Stimulated activated CD8-positive, alpha-beta memory T cell treated with anti-CD3 and anti-CD28 coated beads, Interleukin-15, amount 100 ng/mL, for 48 hours (primary cell): ENCODE results near the gene EMX2.

Source experiments
- DNase-seq, 2 donors: peaks; one replicate each; pipeline ENCODE4 v3.0.0-alpha.2; 2020; ENCODE audit warnings: low read depth in 2 of 2

The EMX2 gene

DNA sequence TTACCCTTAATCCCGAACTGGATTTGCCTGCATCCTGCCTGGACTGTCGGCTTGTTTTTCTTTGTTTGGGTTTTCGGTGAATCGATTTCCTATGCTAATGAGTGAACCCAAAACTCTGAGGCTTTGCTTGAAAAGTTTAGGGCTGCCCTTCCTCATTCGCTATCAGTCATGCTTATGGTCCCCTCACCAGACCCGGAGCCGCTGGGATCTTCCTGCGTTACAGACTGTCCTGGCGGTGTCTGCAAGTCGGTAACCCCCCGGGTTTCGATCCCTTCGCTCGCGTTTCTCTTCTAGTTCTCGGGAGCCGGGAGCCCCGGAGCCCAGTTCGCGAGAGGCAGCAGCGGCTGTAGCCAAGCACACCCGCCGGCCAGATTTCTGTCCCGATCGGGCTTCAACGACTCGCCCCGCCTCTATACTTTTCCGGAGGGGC is 2.2 kb downstream of the EMX2 start:
- no peak for DNase-seq

DNA sequence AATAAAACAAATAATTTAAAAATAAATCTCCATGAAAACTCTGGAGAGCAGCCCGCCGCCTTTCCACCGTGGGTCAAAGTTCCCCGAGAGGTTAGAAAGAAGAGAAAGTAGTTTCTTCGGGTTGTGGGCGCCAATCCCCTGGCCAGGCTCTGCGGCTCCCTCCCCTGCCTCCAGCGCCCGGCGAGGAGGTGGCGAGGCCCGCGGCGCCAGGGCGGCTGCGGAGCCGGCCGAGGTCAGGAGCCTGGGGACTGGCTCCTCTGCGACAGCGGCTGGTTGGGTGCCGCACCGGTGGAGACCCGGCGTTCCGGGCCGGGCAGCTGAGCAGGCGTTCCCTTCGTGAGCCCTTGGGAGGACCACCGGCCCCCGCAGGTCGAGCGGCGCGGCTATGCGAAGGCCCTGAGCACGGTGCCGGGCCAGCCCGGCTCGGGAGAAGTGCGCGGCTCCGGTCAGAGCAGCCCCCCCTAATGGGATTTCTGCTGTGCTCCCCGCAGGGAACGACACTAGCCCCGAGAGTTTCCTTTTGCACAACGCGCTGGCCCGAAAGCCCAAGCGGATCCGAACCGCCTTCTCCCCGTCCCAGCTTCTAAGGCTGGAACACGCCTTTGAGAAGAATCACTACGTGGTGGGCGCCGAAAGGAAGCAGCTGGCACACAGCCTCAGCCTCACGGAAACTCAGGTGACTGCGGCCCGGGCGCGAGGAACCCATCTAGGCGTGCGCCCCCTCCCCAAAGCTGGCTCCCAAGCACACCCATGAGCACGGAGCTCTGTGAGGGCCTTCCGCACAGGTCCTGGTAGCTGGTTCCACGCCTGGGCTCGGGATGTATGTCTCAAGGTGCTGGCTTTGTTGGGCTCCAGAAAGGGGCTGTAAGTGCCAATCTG is 2.8 kb downstream of the EMX2 start:
- no peak for DNase-seq

DNA sequence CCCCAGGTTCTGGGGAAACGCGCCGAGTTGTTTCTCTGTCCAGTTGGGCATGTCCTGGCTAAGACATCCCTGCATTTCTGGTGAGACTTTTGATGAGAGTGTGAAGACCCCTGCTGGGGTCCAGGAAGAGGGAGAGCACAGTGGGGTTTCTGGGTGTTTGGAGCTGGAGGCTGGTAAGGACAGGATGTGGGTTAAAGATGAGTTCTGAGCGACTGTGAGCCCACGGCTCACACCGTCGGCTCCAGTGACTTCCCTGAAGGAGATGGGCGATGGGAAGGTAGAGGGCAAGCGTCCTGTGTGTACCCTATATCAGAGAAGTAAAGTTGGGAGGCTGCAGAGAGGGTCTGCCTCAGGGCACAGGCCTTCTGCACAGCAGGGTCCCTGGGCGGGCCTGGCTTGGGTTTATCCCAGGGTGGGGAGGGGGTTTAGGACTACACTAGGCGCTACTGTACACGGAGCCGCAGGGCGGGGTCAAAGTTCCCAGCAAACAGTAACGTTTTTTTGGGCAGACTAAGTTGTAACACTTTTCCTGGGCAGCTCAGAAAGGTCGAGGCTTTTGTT is 3.6 kb downstream of the EMX2 start:
- DNase-seq, result no peak

DNA sequence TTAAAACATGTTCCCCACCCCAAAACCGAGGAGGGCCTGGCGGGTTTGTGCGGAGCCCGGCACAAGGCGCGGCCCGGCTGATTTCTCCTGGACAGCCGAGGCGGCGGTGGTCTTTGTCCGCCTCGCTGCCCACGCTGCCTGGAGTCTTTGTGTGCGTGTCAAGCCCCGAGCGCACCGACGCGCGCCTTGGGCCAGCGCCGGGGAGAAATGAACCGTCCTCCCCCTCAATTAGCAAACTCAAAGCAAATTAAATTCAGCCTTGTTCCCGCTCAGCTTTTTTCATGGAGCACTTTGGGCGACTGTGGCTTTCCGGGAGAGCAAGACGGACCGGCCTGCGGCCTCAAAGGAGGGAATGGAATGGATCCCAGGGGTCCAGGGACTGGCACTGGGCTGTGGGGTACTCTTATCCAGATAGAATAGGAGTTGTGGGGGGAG is 4.1 kb downstream of the EMX2 start:
- DNase-seq, result no peak

DNA sequence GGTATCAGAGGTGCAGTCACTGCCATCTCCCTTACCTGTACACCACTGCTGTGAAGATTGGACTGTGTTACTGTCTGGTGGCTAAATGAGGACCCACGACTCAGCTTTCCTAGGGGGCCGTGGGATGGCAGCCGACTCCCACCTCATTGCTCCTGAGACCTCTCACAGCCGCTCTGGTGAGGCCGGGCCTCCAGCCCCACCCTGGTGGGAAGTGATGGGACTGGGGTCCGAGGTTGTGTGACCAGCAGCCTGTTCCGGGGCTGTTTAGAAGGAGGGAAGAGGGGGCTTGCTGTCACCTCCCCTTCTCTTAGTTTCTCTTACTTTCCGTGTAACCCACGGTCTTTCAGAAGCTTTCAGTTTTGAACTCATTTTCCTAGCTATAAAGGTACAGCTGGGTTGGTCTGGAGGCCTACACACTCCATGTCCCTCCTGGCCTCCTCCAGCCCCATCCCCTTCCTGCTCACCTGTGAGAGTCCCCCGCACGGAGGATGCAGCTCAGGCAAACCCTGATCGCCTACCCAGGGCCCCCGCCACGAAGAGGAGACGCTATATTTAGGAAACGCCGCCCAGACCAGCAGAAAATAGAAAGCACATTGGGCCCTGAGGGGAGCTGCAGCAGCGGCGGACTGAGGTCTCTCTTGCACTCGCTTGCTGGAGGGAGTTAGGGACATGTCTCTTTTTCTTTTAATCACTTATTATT is 4.6 kb downstream of the EMX2 start:
- DNase-seq, result no peak

DNA sequence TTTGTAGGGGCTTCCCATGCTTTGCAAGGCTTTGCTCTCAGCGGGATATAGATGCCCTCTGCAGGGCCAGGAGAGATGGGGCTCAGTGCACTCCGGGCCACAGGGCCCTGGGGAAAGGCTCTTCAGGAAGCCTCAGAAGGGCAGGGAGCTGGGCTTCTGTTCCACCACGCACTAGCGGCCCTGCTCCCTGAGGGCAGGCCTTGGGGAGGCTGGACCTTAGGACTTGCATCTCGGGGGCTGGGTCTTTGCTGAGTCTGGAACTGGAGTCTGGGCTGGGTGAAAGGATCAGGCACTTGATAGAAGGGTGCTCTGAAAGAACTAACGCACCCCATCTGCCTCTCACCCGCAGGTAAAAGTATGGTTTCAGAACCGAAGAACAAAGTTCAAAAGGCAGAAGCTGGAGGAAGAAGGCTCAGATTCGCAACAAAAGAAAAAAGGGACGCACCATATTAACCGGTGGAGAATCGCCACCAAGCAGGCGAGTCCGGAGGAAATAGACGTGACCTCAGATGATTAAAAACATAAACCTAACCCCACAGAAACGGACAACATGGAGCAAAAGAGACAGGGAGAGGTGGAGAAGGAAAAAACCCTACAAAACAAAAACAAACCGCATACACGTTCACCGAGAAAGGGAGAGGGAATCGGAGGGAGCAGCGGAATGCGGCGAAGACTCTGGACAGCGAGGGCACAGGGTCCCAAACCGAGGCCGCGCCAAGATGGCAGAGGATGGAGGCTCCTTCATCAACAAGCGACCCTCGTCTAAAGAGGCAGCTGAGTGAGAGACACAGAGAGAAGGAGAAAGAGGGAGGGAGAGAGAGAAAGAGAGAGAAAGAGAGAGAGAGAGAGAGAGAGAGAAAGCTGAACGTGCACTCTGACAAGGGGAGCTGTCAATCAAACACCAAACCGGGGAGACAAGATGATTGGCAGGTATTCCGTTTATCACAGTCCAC is 5.4 kb downstream of the EMX2 start:
- no peak for DNase-seq

DNA sequence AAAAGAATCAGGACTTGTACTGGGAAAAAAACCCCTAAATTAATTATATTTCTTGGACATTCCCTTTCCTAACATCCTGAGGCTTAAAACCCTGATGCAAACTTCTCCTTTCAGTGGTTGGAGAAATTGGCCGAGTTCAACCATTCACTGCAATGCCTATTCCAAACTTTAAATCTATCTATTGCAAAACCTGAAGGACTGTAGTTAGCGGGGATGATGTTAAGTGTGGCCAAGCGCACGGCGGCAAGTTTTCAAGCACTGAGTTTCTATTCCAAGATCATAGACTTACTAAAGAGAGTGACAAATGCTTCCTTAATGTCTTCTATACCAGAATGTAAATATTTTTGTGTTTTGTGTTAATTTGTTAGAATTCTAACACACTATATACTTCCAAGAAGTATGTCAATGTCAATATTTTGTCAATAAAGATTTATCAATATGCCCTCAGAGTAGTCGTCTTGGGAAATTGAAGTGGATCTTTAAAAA is 6.6 kb downstream of the EMX2 start:
- DNase-seq, result no peak

DNA sequence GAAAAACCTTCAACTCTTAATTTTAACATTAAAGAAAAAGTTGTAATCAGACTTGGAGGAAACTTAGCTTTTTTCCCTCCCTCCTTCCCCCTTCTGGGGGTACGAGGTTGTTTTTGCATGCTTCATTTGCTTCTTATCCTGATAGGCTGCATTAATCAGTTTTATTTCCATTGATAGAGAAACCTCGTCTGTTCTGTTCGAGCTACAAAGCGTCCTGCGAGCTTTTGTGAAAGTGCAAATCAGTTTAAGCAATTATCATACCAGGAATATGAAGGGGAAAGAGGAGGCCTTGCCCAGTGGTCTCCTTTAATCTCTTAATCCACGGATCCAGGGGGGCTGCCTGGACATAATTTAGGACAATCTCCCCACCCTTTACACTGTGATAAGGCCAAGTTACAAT is 7.5 kb downstream of the EMX2 start:
- no peak for DNase-seq

DNA sequence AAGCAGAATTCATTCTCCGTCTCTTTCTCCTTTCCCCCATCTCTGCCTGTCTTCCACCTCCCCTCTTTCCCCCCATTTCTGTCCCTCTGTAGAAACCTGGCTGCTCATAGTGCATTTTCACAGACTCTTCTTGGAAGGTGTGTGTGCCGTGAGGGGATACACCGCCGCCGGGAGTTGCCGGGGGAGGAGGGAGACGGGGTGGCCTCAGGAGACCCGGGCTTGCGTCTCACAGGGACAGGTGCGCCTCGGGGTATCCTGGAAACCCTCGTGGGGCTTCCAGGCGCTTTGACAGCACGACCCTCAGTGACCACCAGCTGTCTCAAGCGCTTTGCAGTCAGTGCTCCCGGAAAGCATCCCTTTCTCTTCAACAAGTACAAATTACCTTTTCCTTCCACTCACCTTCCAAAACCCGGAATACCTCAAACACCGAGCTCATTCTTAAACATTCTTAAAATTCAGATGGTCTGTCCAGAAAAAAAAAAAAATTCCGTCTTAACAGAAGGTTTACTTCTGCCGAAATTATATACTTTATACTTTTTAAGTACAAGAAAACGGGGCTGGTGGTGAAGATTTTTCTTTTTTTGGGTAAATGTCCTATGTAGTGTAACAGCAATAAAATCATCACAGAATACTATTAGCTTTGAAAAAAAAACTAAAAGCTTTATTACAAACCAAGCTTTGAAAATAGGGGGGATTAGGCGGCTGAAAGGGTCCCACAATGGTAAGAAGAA is 8.2 kb downstream of the EMX2 start:
- DNase-seq, result no peak

DNA sequence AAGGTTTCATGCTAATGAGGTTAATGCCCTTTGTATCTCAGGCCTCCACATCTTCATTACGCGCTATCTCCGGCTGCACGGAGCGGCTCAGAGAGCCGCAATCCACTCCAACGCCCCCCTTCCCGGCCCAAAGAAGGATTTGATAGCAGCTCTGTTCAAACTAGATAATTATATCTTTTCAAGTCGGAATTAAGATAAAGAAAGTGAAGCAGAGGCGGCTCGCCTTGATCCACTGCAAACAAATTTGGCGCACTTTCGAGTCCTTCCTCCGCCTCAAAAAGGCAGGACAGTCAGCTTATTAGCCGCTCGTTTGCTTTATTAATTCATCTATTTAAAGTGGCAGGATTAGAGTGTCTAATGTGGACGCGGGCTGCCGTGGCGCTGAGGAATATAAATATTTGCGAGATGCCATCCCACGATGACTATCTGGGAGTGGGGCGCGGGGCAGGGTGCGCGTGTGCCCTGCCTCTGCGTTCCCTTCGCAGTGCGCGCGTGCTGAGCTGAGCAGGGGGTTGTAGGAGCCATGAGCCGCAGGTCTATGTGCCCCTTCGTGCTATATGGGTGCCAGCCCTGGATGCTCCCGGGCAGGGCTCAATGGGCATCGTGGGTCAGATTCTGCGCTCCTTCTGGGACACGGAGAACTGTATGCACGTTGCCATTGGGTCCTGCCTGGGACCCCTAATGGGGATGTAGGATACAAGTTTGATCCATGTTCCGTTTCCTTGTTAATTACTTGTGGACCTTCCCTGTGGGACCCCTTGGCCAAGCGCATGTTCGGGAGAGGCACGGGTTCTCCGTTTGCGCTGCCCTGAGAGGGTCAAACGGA is 9.0 kb downstream of the EMX2 start:
- DNase-seq, result no peak

DNA sequence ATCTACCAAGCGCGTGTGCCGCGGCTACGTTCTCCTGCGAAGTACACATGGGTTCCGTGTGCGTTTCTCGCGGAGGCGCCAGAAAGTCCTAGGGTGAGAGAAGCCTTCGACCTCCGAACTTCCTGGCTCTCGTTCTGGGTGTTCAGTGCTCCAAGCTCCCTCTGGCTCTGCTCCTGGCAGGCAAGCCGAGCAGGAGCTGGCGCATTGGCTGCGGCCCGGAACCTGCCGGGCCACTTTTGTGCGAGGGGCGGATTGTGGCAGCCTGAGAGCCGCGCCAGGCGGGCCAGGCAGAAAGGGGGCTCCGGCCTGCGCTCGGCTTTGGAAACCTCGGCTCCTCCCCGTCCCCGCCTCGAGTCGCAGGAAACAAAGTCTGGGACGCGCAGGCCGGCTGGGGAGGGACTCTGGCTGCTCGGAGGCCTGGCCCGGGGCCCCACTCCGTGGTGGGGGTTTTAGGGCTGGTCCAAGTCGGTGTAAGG is 9.6 kb downstream of the EMX2 start:
- no peak for DNase-seq

DNA sequence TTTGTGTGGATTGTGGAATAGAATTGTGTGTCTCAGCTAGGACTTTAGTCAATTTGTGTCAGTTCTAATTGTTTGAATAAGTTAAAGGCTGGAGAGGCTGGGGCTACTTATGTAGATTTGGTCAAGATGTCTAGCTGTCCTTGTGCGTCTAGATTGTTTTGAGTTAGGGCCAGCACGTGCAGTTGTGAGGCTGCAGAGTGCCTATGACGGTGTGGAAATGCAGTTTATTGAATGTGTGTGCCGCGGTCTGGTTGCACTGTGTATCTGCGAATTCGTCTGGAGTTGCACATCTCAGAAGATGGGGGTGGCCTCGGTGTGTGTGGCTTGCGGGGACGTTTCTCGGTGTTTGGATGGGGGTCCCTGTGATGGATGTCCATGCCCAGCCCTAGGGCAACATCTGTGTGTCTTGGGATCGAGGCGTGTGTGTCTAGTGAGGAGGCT is 10.2 kb downstream of the EMX2 start:
- DNase-seq, result no peak

DNA sequence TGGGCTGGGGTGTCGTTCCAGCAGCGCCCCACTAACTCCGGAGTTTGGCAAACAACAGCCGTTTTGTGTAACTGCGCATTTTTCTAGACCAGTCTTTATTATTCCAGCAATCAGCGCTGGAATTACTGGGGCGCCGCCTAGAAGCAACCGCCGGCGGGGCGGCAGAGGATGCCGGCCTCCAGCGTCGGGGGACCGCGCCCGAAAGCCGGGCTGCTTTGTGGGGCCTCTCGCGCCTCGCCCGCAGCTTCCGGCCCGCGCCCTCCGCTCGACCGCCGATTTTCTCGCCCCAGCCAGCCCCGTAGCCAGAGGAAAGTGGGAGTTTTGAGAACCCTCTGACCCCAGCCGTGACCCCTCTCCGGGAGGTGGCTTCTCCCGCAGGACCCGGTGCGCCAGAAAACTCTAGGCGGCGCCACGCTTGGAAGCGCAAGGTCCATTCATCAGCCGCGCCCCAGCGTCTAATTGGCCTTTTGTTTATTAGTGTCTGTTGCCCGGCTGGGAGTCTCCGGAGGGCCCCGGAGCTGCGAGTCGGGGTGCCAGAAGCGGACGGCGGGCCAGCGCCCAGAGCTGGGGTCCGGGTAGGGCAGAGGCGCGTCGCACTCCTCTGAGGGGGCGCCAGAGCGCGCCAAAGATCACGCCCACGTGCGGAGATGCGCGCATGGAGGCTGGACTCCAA is 10.7 kb downstream of the EMX2 start:
- no peak for DNase-seq

DNA sequence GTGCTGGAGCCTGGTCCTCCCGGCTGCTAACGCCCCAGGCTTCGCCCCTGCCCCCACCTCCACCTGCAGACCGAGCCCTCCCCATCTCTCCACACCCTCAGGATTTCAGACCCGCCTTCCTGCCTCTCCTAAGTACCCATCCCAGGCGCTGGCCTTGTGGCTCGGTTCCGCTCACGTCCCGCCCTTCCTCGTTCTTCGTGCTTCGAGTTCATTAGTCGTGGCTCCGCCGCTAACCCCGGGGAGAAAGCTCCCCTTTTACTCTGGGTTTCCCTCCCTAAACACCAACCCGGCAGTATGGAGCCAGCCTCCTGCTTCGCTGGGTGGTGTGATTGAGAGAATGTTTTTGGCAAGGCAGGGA is 11.2 kb downstream of the EMX2 start:
- DNase-seq, result no peak

DNA sequence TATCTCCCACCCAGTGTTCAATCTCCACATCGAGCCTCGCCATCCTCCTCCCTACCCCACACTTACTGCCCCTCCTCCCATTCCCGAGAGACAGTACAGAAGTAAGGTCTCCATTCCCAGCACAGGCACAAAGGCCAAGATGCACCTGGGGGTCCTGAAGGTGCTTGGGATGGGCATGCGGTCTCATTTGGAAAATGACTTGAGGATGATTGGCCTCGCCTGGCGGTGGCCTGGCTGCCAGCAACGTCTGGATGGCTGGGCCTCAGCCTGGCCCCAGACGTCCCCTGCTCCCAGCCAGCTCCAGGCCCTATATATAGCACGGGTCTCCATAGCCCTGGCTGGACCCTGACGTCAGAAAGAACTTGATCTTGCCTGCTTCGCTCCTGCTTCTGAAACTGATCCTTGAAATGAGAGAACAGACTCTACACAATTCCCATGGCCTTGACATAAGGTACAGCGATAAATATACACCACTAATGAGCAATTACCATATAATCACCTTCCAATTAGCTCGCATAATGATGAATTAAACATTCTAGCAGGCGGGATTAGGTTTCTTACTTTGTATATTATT is 11.8 kb downstream of the EMX2 start:
- DNase-seq, result no peak

DNA sequence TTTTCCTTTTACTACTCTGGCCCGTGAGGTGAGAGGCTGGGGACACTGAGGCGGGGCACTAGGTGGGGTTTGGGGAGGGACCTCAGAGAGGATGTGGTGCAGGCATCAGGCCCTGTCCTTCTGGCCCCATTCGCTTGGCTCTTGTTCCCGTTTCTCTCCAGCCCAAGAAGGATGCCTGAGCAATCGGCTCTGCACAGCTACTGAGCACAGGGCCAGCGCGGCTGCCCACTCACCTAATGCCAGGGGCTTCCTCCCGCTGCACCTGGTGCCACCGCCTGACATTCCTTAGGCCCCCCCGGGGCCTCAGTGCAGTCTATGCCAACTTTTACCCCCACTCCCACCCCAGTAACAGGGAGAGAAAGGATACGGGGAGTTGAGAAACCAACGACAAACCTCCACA is 12.5 kb downstream of the EMX2 start:
- no peak for DNase-seq

DNA sequence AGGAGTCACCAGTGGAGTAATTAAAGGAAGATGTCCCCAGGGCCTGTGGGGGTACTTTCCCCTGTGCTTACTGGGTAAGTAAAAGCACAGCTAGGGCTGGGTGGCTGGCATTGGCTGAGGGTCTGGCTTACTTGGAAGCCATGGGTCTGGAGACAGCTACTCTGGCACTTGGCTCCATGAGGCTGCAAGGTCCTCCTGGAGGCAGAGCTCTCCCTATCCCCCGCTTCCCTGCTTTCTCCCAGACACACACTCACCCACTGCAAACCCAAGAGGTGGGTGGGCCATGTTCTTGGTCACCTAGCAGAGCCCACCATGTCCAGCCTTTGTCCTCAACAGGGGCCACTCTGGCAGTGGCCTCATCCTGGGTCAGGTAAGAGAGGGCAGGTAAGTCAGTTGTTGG is 13.3 kb downstream of the EMX2 start:
- no peak for DNase-seq

DNA sequence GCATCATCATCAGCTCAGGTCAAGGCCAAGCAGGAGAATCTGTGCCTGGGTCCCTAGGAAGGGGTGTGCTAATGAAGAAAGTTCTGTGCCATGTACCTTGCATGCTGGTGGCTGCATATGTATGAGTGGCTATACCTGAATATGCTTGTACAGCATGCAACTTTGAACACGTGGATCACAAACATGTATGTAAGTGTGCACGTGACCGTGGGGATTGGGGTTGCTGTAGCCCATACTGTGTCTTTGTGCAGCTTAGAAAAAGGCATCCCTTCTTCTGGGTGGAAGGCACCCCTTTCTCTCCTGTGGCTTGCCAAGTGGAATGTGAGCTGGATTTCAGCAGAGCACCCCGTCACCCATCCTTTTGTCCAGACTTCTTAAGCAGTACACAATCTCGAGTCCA is 13.8 kb downstream of the EMX2 start:
- no peak for DNase-seq

DNA sequence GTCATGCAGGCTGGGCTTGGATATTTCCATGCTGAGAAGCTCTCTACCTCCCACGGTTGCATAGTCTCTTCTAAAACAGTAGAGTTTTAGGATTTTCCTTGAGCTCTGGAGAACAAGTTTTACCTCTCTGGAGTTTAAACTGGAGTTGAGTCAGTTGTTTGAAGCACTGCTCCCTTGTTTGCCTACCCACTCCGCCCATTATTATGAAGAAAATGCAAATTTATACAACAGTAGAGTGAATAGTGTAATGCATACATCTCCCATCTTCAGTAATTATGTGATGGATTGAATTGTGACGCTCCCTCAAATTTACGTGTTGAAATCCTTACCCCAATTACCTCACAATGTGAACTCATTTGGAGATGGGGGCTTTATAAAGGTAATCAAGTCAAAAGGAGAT is 17.2 kb downstream of the EMX2 start:
- DNase-seq, result no peak
